Stomach (tissue), 9 donors: ENCODE measurements around the gene MRE11. TPM values are rescaled to one million over a fixed set of nuclear protein-coding genes. Genes with fewer than 3 reads are reported as not detected.

Experiments
- DNase-seq, 2 donors: peaks; one replicate each; pipeline versions ENCODE4 v3.0.0 to v3.0.0-alpha.2; 2013 to 2019
- H3K27ac ChIP-seq, 5 donors: fragments of 200-600 bp in 4 of 5; sonication (generic) in 4 of 5; one replicate each; pipeline ENCODE4 v1.5.1; 2013 to 2019; ENCODE audit warnings: mild to moderate bottlenecking in 1 of 5, moderate library complexity in 1 of 5
- H3K27me3 ChIP-seq, 3 donors: fragments of 200-600 bp; sonication (generic); one replicate each; pipeline ENCODE4 v1.5.1; 2017 to 2019; ENCODE audit warnings: mixed run types in 1 of 3
- H3K36me3 ChIP-seq, 4 donors: fragments of 200-600 bp; sonication (generic); 1 replicate in 3 of 4; 2 replicates in 1 of 4; pipeline ENCODE4 v1.5.1; 2016 to 2019
- H3K4me1 ChIP-seq, 4 donors: fragments of 200-600 bp; sonication (generic); one replicate each; pipeline ENCODE4 v1.5.1; 2016 to 2019
- H3K4me3 ChIP-seq, 4 donors: fragments of 200-600 bp; sonication (generic) in 3 of 4; one replicate each; pipeline ENCODE4 v1.5.1; 2016 to 2019; ENCODE audit warnings: mild to moderate bottlenecking in 1 of 4
- H3K9me3 ChIP-seq, 4 donors: fragments of 200-600 bp; sonication (generic); one replicate each; pipeline ENCODE4 v1.5.1; 2016 to 2019
- CTCF ChIP-seq, 7 experiments: fragments of 450-650 bp in 4 of 7; fragments of 200-600 bp in 3 of 7; sonication (generic) in 3 of 7; IDR thresholded peaks; one replicate each; pipeline ENCODE4 v1.5.1; 2016 to 2019; ENCODE audit warnings: antibody characterized with exemption in 7 of 7, control low read depth in 2 of 7, mild to moderate bottlenecking in 1 of 7
- EP300 ChIP-seq: sonication (generic); formaldehyde crosslinking; IDR thresholded peaks from one replicate; pipeline ENCODE4 v1.6.1; 2017; ENCODE audit warnings: antibody characterized with exemption
- POLR2A ChIP-seq, 4 donors: fragments of 450-650 bp; IDR thresholded peaks; one replicate each; pipeline ENCODE4 v1.6.1; 2016; ENCODE audit warnings: antibody characterized with exemption in 4 of 4, control low read depth in 2 of 4, mild to moderate bottlenecking in 1 of 4, moderate library complexity in 1 of 4
- POLR2AphosphoS5 ChIP-seq, 3 donors: sonication (generic); formaldehyde crosslinking; IDR thresholded peaks; one replicate each; pipeline ENCODE4 v1.6.1; 2016; ENCODE audit warnings: antibody characterized with exemption in 3 of 3
- WGBS, 5 donors: extraction: QIAGEN DNeasy Blood & Tissue Kit in 3 of 5; methylation state at CpG; one replicate each; pipeline versions ENCODE4 v1.1.5 to v1.1.7; 2013 to 2018; 5-methylcytosine and 5-hydroxymethylcytosine counted together
- intact Hi-C: fragments of 100-400 bp; cut with DNase I; formaldehyde crosslinking; loops from one replicate; pipeline ENCODE4 v1.15.1; 2023; ENCODE audit warnings: low total_unique reads
- polyA plus RNA-seq, 3 donors: library from polyadenylated mRNA; stranded (reverse); fragments of 200-250 nt; gene quantifications; one replicate each; pipeline ENCODE4 v1.2.3, GENCODE V29; 2013
- total RNA-seq, 5 donors: library from RNA; depleted of rRNA; stranded (reverse); fragments of >200 nt; gene quantifications; one replicate each; pipeline versions ENCODE4 v1.1.0 to v1.2.3, GENCODE V29; 2014 to 2016
- donor health status: healthy with polysubstance abuse.
- donor health status: Bipolar disorder and iron deficiency.
- donor health status: healthy.

Gene MRE11
- total and polyA plus RNA-seq, 8 donors: 1.5 to 39.3 (median 6.3) TPM

- no peak for DNase-seq
- H3K36me3 ChIP-seq: no peaks in the 10 kb centered on the region
- H3K4me1 ChIP-seq: peaks cover 7 to 14% (median 11%) of the 10 kb centered on the region in 4 donors
- no peak overlapping the region for H3K27ac ChIP-seq
- TF ChIP-seq EP300 (no peak), POLR2AphosphoS5 (IDR thresholded peaks at IDR 0.05) (no peak), POLR2A (IDR thresholded peaks at IDR 0.05) (no peak), CTCF (IDR thresholded peaks at IDR 0.05) (no peak)
- peak overlapping the region in 3 of 4 donors; percentile 26 to 35 (median 33) for H3K4me3 ChIP-seq
- WGBS, 5 donors: 16 to 36% (median 28%) methylated on average over 10 of the region's 10 CpGs
- H3K9me3 ChIP-seq: peaks cover 0 to 6% (median 3%) of the 10 kb centered on the region in 4 donors
- intact Hi-C loops: no loop called here
- peaks cover 0 to 45% (median 22%) of the 10 kb centered on the region in 3 donors for H3K27me3 ChIP-seq
Measured at GRCh38 chr11:94401773-94402265, 91.8 kb downstream of the MRE11 start.

GRCh38 chr11:94400839-94401772, 92.5 kb downstream of the MRE11 start, which contains the start of gene GPR83:
GPR83 (minus strand) TSS chr11:94401419; CDS start chr11:94401247, 172 bp downstream.
- DNase-seq: peak in 1 of 2 donors; percentile 70
- Histone ChIP-seq H3K4me1 (peaks cover 7 to 14% (median 11%) of the 10 kb centered on the region in 4 donors), H3K27ac (no peak within 1 kb of the TSS), H3K27me3 (peaks cover 0 to 45% (median 22%) of the 10 kb centered on the region in 3 donors), H3K9me3 (peaks cover 0 to 6% (median 3%) of the 10 kb centered on the region in 4 donors), H3K36me3 (no peaks in the 10 kb centered on the region), H3K4me3 (peak within 1 kb of the TSS; percentile 26 to 35 (median 33))
- 3 to 5% (median 4%) methylated on average over 56 to 73 of the region's 73 CpGs for WGBS, 5 donors
- intact Hi-C loops: no loop called here
- TF ChIP-seq POLR2AphosphoS5 (IDR thresholded peaks at IDR 0.05): no peak

GRCh38 chr11:94400457-94400838, 93.2 kb downstream of the MRE11 start:
- WGBS, 5 donors: 15 to 29% (median 21%) methylated on average over 4 of the region's 4 CpGs
- H3K27ac ChIP-seq: no peak overlapping the region
- no peaks in the 10 kb centered on the region for H3K36me3 ChIP-seq
- peaks cover 0 to 45% (median 22%) of the 10 kb centered on the region in 3 donors for H3K27me3 ChIP-seq
- H3K4me1 ChIP-seq: peaks cover 7 to 14% (median 11%) of the 10 kb centered on the region in 4 donors
- no peak for TF ChIP-seq EP300
- TF ChIP-seq POLR2AphosphoS5 (IDR thresholded peaks at IDR 0.05): no peak
- no peak for TF ChIP-seq POLR2A (IDR thresholded peaks at IDR 0.05)
- no peak for TF ChIP-seq CTCF (IDR thresholded peaks at IDR 0.05)
- no peak overlapping the region for H3K4me3 ChIP-seq
- H3K9me3 ChIP-seq: peaks cover 0 to 6% (median 3%) of the 10 kb centered on the region in 4 donors
- DNase-seq: no peak
- intact Hi-C loops: no loop called here

- H3K9me3 ChIP-seq: peaks cover 0 to 6% (median 3%) of the 10 kb centered on the region in 4 donors
- TF ChIP-seq POLR2A (IDR thresholded peaks at IDR 0.05) (no peak), EP300 (no peak), POLR2AphosphoS5 (IDR thresholded peaks at IDR 0.05) (no peak), CTCF (IDR thresholded peaks at IDR 0.05) (no peak)
- 36 to 59% (median 38%) methylated on average over 4 of the region's 4 CpGs for WGBS, 5 donors
- peak in 1 of 2 donors; percentile 30 for DNase-seq
- intact Hi-C loops: no loop called here
- H3K27me3 ChIP-seq: peaks cover 0 to 45% (median 22%) of the 10 kb centered on the region in 3 donors
- peaks cover 7 to 14% (median 11%) of the 10 kb centered on the region in 4 donors for H3K4me1 ChIP-seq
- H3K27ac ChIP-seq: no peak overlapping the region
- H3K4me3 ChIP-seq: no peak overlapping the region
- no peaks in the 10 kb centered on the region for H3K36me3 ChIP-seq
Measured at GRCh38 chr11:94400050-94400449, 93.6 kb downstream of the MRE11 start.
